Activated CD4-positive, alpha-beta T cell treated with anti-CD3 and anti-CD28 coated beads, Interleukin-2, Interleukin-6, amounts not matched to agents 100 ng/mL and 50 ng/mL, durations not matched to agents 16 hours and 8 hours (primary cell): ENCODE results near the gene FZD7.
A peak's percentile ranks its signal among the peaks of the same experiment; 100 is the strongest.

Source experiments
- DNase-seq: peaks from one replicate; pipeline ENCODE4 v3.0.0-alpha.2; 2020

Gene FZD7

GRCh38 chr2:202033317-202034248 lies at the start of gene FZD7:
FZD7 (plus strand) TSS chr2:202033855; CDS start chr2:202034648, 793 bp downstream.
- DNase-seq = peak; percentile 94

- DNase-seq = no peak
Measured at GRCh38 chr2:201984333-201984732, 49.3 kb upstream of the FZD7 start.

- peak; percentile 4 for DNase-seq
Measured at GRCh38 chr2:201984800-201985525, 48.7 kb upstream of the FZD7 start.

- DNase-seq = no peak
Measured at GRCh38 chr2:201985728-201986462, 47.8 kb upstream of the FZD7 start.

GRCh38 chr2:201986463-201986735 lies 47.3 kb upstream of the FZD7 start:
- no peak for DNase-seq

GRCh38 chr2:201987426-201987825 lies 46.2 kb upstream of the FZD7 start:
- DNase-seq = no peak

GRCh38 chr2:201990069-201990468 lies 43.6 kb upstream of the FZD7 start:
- DNase-seq = no peak

GRCh38 chr2:201992960-201993359 lies 40.7 kb upstream of the FZD7 start:
- no peak for DNase-seq

- DNase-seq = no peak
Measured at GRCh38 chr2:201994973-201995638, 38.5 kb upstream of the FZD7 start.

GRCh38 chr2:201996006-201996405 lies 37.6 kb upstream of the FZD7 start:
- no peak for DNase-seq

- no peak for DNase-seq
Measured at GRCh38 chr2:201996679-201997314, 36.9 kb upstream of the FZD7 start.

GRCh38 chr2:201999279-201999678 lies 34.4 kb upstream of the FZD7 start:
- DNase-seq = no peak

- DNase-seq = no peak
Measured at GRCh38 chr2:202001826-202002225, 31.8 kb upstream of the FZD7 start.

GRCh38 chr2:202002381-202002780 lies 31.3 kb upstream of the FZD7 start:
- no peak for DNase-seq

GRCh38 chr2:202005272-202005887 lies 28.3 kb upstream of the FZD7 start:
- DNase-seq = no peak

GRCh38 chr2:202006301-202006700 lies 27.4 kb upstream of the FZD7 start:
- DNase-seq = no peak

- no peak for DNase-seq
Measured at GRCh38 chr2:202007015-202007982, 26.4 kb upstream of the FZD7 start.

GRCh38 chr2:202007983-202008354 lies 25.7 kb upstream of the FZD7 start:
- DNase-seq = no peak

- DNase-seq = no peak
Measured at GRCh38 chr2:202009019-202009481, 24.6 kb upstream of the FZD7 start.

GRCh38 chr2:202009581-202009980 lies 24.1 kb upstream of the FZD7 start:
- no peak for DNase-seq

- no peak for DNase-seq
Measured at GRCh38 chr2:202014318-202014717, 19.3 kb upstream of the FZD7 start.
